Common myeloid progenitor, CD34-positive (primary cell): ENCODE measurements around the gene PLA2G4D.
A peak's percentile ranks its signal among the peaks of the same experiment; 100 is the strongest.

ENCODE experiments used
- CTCF ChIA-PET: fragments of 350-600 bp; sonication (Branson Sonifier 250); formaldehyde crosslinking; loops from one replicate; lab custom pipeline; 2021; ENCODE audit warnings: antibody characterized with exemption; lab: Charles Lee
- POLR2A ChIA-PET: fragments of 350-600 bp; sonication (Branson Sonifier 250); formaldehyde crosslinking; loops from one replicate; lab custom pipeline; 2021; ENCODE audit warnings: antibody characterized with exemption; lab: Charles Lee
- DNase-seq, 3 donors: peaks; one replicate each; pipeline versions ENCODE4 v3.0.0 to v3.0.0-alpha.2; 2013
- H3K27ac ChIP-seq, 2 experiments: 1 replicate in 1 of 2; 2 replicates in 1 of 2; pipeline ENCODE4 v1.7.0; 2013; ENCODE audit warnings: inconsistent platforms in 2 of 2, low read length in 2 of 2, mild to moderate bottlenecking in 2 of 2, low read depth in 1 of 2, moderate library complexity in 1 of 2; ENCODE audit not compliant: severe bottlenecking in 2 of 2, insufficient read depth in 1 of 2, poor library complexity in 1 of 2
- H3K27me3 ChIP-seq, 5 experiments: replicated peaks in 2 of 5; 1 replicate in 3 of 5; 2 replicates in 2 of 5; pipeline versions ENCODE4 v1.6.1 to v1.7.0; 2013; ENCODE audit warnings: low read length in 4 of 5, mild to moderate bottlenecking in 2 of 5, moderate library complexity in 2 of 5, inconsistent platforms in 1 of 5; ENCODE audit not compliant: insufficient read depth in 5 of 5, control insufficient read depth in 4 of 5
- H3K36me3 ChIP-seq, 4 experiments: 1 replicate in 2 of 4; 2 replicates in 2 of 4; pipeline versions ENCODE4 v1.6.1 to v1.7.0; 2013; ENCODE audit warnings: low read length in 3 of 4, control low read depth in 1 of 4, mild to moderate bottlenecking in 1 of 4; ENCODE audit not compliant: control insufficient read depth in 4 of 4, insufficient read depth in 4 of 4
- H3K4me1 ChIP-seq, 4 experiments: 1 replicate in 3 of 4; 2 replicates in 1 of 4; pipeline versions ENCODE4 v1.6.1 to v1.7.1; 2013; ENCODE audit warnings: low read length in 3 of 4, mild to moderate bottlenecking in 3 of 4, control low read depth in 1 of 4, inconsistent platforms in 1 of 4, moderate library complexity in 1 of 4; ENCODE audit not compliant: control insufficient read depth in 4 of 4, insufficient read depth in 4 of 4; ENCODE audit errors: control extremely low read depth in 1 of 4
- H3K4me3 ChIP-seq, 7 experiments: 1 replicate in 4 of 7; 2 replicates in 3 of 7; pipeline versions ENCODE4 v1.5.1 to v1.7.0; 2013; ENCODE audit warnings: mild to moderate bottlenecking in 7 of 7, low read length in 6 of 7, moderate library complexity in 6 of 7, inconsistent platforms in 2 of 7, low read depth in 2 of 7, control low read depth in 1 of 7; ENCODE audit not compliant: insufficient read depth in 4 of 7, control insufficient read depth in 1 of 7; ENCODE audit errors: extremely low read depth in 1 of 7
- H3K9me3 ChIP-seq, 5 experiments: 1 replicate in 4 of 5; 2 replicates in 1 of 5; pipeline versions ENCODE4 v1.6.1 to v1.7.1; 2013; ENCODE audit warnings: low read length in 4 of 5, mild to moderate bottlenecking in 2 of 5, inconsistent platforms in 1 of 5, low read depth in 1 of 5, moderate library complexity in 1 of 5; ENCODE audit not compliant: control insufficient read depth in 4 of 5, insufficient read depth in 2 of 5; ENCODE audit errors: control extremely low read depth in 1 of 5
- WGBS: methylation state at CpG from one replicate; pipeline ENCODE4 v1.1.5; 2013; ENCODE audit not compliant: insufficient coverage; 5-methylcytosine and 5-hydroxymethylcytosine counted together

Gene PLA2G4D

GRCh38 chr15:42118650-42119445 lies 24.5 kb upstream of the PLA2G4D start:
- peaks cover 0 to 28% (median 3%) of the 10 kb centered on the region in 4 experiments for H3K4me1 ChIP-seq
- H3K9me3 ChIP-seq: peaks cover 0 to 5% (median 2%) of the 10 kb centered on the region in 5 experiments
- peak in 2 of 3 donors; percentile 46 to 50 for DNase-seq
- POLR2A ChIA-PET: interaction anchor here (0.6 kb wide), 1 partner anchor 102 kb away, joined by 3 read pairs; no protein-coding TSS in a partner anchor
- H3K27me3 ChIP-seq: no peaks in the 10 kb centered on the region
- H3K36me3 ChIP-seq: no peaks in the 10 kb centered on the region
- no peak overlapping the region for H3K4me3 ChIP-seq
- 86% methylated on average over 7 of the region's 10 CpGs for WGBS
- H3K27ac ChIP-seq: no peak overlapping the region
- CTCF ChIA-PET: interaction anchor here (0.7 to 2.5 kb wide), 4 partner anchors 16 to 35 kb away, joined by 3 to 8 read pairs (median 4); no protein-coding TSS in a partner anchor

DNA sequence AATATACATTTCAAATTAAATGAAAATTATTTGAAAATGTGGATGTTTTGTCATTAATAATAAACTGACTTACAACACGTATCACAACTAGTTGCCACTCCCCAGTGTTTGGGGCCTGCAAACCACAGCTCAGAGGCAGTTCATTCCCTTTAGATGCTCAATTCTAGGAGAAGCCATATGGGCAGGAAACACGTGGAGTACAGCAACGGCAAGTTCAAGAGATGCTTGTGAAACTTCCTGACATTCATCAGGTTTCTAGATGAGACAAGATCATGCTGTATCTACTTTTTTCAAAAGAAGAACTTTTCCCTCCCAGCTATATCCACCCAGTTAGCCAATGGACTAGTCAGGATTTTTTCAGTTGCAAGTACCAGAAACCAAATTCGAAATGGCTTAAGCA lies 17.6 kb upstream of the PLA2G4D start:
- DNase-seq: peak in 1 of 3 donors; percentile 27
- Histone ChIP-seq H3K4me1 (peaks cover 0 to 38% (median 14%) of the 10 kb centered on the region in 4 experiments), H3K4me3 (no peak overlapping the region), H3K27me3 (no peaks in the 10 kb centered on the region), H3K36me3 (no peaks in the 10 kb centered on the region), H3K27ac (no peak overlapping the region), H3K9me3 (peaks cover 0 to 3% (median 2%) of the 10 kb centered on the region in 5 experiments)
- WGBS: 0% methylated on average over 2 of the region's 4 CpGs
- POLR2A ChIA-PET: no interaction called here
- CTCF ChIA-PET: interaction anchor here (0.6 to 1.9 kb wide), 4 partner anchors 20 to 646 kb away, joined by 3 to 6 read pairs (median 3); no protein-coding TSS in a partner anchor

- no peak overlapping the region for H3K4me3 ChIP-seq
- no peaks in the 10 kb centered on the region for H3K36me3 ChIP-seq
- ChIA-PET CTCF (interaction anchor here (0.9 to 1.9 kb wide), 5 partner anchors 10 to 24 kb away, joined by 3 to 6 read pairs (median 3); no protein-coding TSS in a partner anchor), POLR2A (interaction anchor here (0.6 kb wide), 1 partner anchor 1376 kb away, joined by 3 read pairs; no protein-coding TSS in a partner anchor)
- H3K4me1 ChIP-seq: peaks cover 0 to 53% (median 16%) of the 10 kb centered on the region in 4 experiments
- no peak for DNase-seq
- H3K9me3 ChIP-seq: no peaks in the 10 kb centered on the region
- H3K27ac ChIP-seq: no peak overlapping the region
- H3K27me3 ChIP-seq: no peaks in the 10 kb centered on the region
- WGBS: 100% methylated on average over 1 of the region's 3 CpGs
Observed at GRCh38 chr15:42110367-42110766, 16.0 kb upstream of the PLA2G4D start.

- H3K36me3 ChIP-seq: no peaks in the 10 kb centered on the region
- ChIA-PET POLR2A (no interaction called here), CTCF (interaction anchor here (0.9 to 1.9 kb wide), 4 partner anchors 23 to 53 kb away, joined by 3 to 4 read pairs (median 3); no protein-coding TSS in a partner anchor)
- H3K9me3 ChIP-seq: no peaks in the 10 kb centered on the region
- peak in 2 of 3 donors; percentile 36 to 45 for DNase-seq
- no peak overlapping the region for H3K27ac ChIP-seq
- no peak overlapping the region for H3K4me3 ChIP-seq
- H3K27me3 ChIP-seq: no peaks in the 10 kb centered on the region
- 0% methylated on average over 3 of the region's 3 CpGs for WGBS
- H3K4me1 ChIP-seq: peaks cover 0 to 57% (median 16%) of the 10 kb centered on the region in 4 experiments
Observed at GRCh38 chr15:42108806-42109205, 14.4 kb upstream of the PLA2G4D start.

DNA sequence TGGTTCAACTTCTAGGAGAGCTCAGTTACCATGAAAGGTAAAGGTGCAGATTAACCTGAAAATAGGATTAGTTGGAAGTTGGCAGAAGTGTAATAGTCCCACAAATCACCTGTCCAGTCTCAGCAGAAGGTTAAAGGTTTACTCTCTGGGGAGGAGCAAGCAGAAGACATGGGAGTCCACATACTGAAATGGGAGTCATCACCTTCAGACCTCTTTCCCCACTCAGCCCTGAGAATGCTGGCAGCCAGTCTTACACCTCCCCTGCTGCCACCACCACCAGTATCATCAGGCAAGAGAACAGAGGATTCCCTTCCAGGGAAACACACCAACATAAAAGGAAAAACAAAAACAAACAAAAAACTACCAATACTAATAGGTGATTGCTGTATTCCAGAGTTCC lies 13.8 kb upstream of the PLA2G4D start:
- Histone ChIP-seq H3K27ac (no peak overlapping the region), H3K36me3 (no peaks in the 10 kb centered on the region), H3K27me3 (no peaks in the 10 kb centered on the region), H3K4me1 (peaks cover 0 to 57% (median 16%) of the 10 kb centered on the region in 4 experiments), H3K9me3 (no peaks in the 10 kb centered on the region), H3K4me3 (no peak overlapping the region)
- CTCF ChIA-PET: interaction anchor here (0.7 to 1.9 kb wide), 6 partner anchors 24 to 171 kb away, joined by 3 to 5 read pairs (median 3); no protein-coding TSS in a partner anchor
- no peak for DNase-seq
- POLR2A ChIA-PET: no interaction called here

- 96% methylated on average over 3 of the region's 7 CpGs for WGBS
- no peaks in the 10 kb centered on the region for H3K36me3 ChIP-seq
- DNase-seq: no peak
- peaks cover 3 to 61% (median 22%) of the 10 kb centered on the region in 4 experiments for H3K4me1 ChIP-seq
- H3K4me3 ChIP-seq: no peak overlapping the region
- no peaks in the 10 kb centered on the region for H3K9me3 ChIP-seq
- no peak overlapping the region for H3K27ac ChIP-seq
- H3K27me3 ChIP-seq: no peaks in the 10 kb centered on the region
- POLR2A ChIA-PET: no interaction called here
- CTCF ChIA-PET: interaction anchor here (0.7 to 1.9 kb wide), 4 partner anchors 24 to 51 kb away, joined by 3 to 5 read pairs (median 4); no protein-coding TSS in a partner anchor
Observed at GRCh38 chr15:42107473-42107872, 13.1 kb upstream of the PLA2G4D start.
